HepG2 (cell line): Measurements from ENCODE around the gene BACH1.

Experiments used
- JUN ChIP-seq: sonication (generic); formaldehyde crosslinking; IDR thresholded peaks from 2 replicates; pipeline ENCODE4 v1.4.0; 2020; ENCODE audit warnings: mild to moderate bottlenecking, missing genetic modification reagents
- PRMT3 ChIP-seq: sonication (generic); formaldehyde crosslinking; IDR thresholded peaks from 2 replicates; pipeline ENCODE4 v1.8.1; 2022; ENCODE audit warnings: low read depth, mild to moderate bottlenecking, moderate library complexity, missing genetic modification reagents, borderline replicate concordance

- TF ChIP-seq JUN (no peak), PRMT3 (CRISPR knock-in tag) (no peak)
Observed at GRCh38 chr21:29318354-29318753, 19.6 kb downstream of the BACH1 start.
